Liver (tissue), 9 donors: ENCODE measurements around the gene CCN5. TPM values are rescaled to one million over a fixed set of nuclear protein-coding genes. Genes with fewer than 3 reads are reported as not detected.

Source experiments
- DNase-seq: peaks from one replicate; pipeline ENCODE4 v3.0.0-alpha.2; 2017; ENCODE audit warnings: low spot score
- H3K27ac ChIP-seq, 2 donors: one replicate each; pipeline ENCODE4 v1.7.0; 2013; ENCODE audit warnings: inconsistent platforms in 2 of 2, low read length in 2 of 2, control low read depth in 1 of 2, low read depth in 1 of 2, mild to moderate bottlenecking in 1 of 2
- H3K27me3 ChIP-seq, 4 donors: one replicate each; pipeline versions ENCODE4 v1.6.1 to v1.7.0; 2013; ENCODE audit warnings: low read length in 3 of 4, inconsistent platforms in 1 of 4, mild to moderate bottlenecking in 1 of 4, moderate library complexity in 1 of 4; ENCODE audit not compliant: control insufficient read depth in 4 of 4, insufficient read depth in 4 of 4
- H3K36me3 ChIP-seq, 4 donors: one replicate each; pipeline versions ENCODE4 v1.6.1 to v1.7.0; 2013; ENCODE audit warnings: low read length in 3 of 4, mild to moderate bottlenecking in 3 of 4, low read depth in 1 of 4, moderate library complexity in 1 of 4; ENCODE audit not compliant: control insufficient read depth in 4 of 4, insufficient read depth in 3 of 4
- H3K4me1 ChIP-seq, 4 donors: one replicate each; pipeline versions ENCODE4 v1.6.1 to v1.7.0; 2013; ENCODE audit warnings: low read length in 3 of 4, mild to moderate bottlenecking in 3 of 4, moderate library complexity in 1 of 4; ENCODE audit not compliant: control insufficient read depth in 4 of 4, insufficient read depth in 4 of 4
- H3K4me3 ChIP-seq, 3 donors: one replicate each; pipeline versions ENCODE4 v1.6.1 to v1.7.0; 2013; ENCODE audit warnings: low read length in 3 of 3, control low read depth in 1 of 3, low read depth in 1 of 3, mild to moderate bottlenecking in 1 of 3
- H3K9ac ChIP-seq, 2 donors: one replicate each; pipeline ENCODE4 v1.7.0; 2013; ENCODE audit warnings: low read length in 2 of 2, mild to moderate bottlenecking in 2 of 2, moderate library complexity in 2 of 2, control low read depth in 1 of 2, low read depth in 1 of 2
- H3K9me3 ChIP-seq, 4 donors: one replicate each; pipeline versions ENCODE4 v1.6.1 to v1.7.0; 2013; ENCODE audit warnings: low read length in 3 of 4; ENCODE audit not compliant: control insufficient read depth in 4 of 4
- ATF3 ChIP-seq: IDR thresholded peaks from 2 replicates; pipeline ENCODE4 v1.6.1; 2016; ENCODE audit warnings: antibody characterized with exemption
- CTCF ChIP-seq: fragments of 150-350 bp; IDR thresholded peaks from 2 replicates; pipeline ENCODE4 v1.5.1; 2017; ENCODE audit warnings: improper control_type of control experiment, low read depth, low read length; ENCODE audit not compliant: missing input control
- EGR1 ChIP-seq, 2 donors: IDR thresholded peaks; 2 replicates each; pipeline ENCODE4 v1.6.1; 2016 to 2018; ENCODE audit warnings: antibody characterized with exemption in 2 of 2, low read depth in 2 of 2
- FOXA1 ChIP-seq: IDR thresholded peaks from 2 replicates; pipeline ENCODE4 v1.6.1; 2016; ENCODE audit warnings: antibody characterized with exemption
- FOXA2 ChIP-seq: IDR thresholded peaks from 2 replicates; pipeline ENCODE4 v1.6.1; 2016; ENCODE audit warnings: antibody characterized with exemption
- GABPA ChIP-seq, 2 donors: IDR thresholded peaks in 1 of 2; conservative IDR thresholded peaks in 1 of 2; 2 replicates each; pipeline ENCODE4 v1.6.1; 2016; ENCODE audit warnings: antibody characterized with exemption in 2 of 2, mild to moderate bottlenecking in 1 of 2, moderate library complexity in 1 of 2
- HNF4A ChIP-seq, 2 donors: conservative IDR thresholded peaks; 2 replicates each; pipeline ENCODE4 v1.6.1; 2016; ENCODE audit warnings: antibody characterized with exemption in 2 of 2, mild to moderate bottlenecking in 2 of 2
- HNF4G ChIP-seq: IDR thresholded peaks from 2 replicates; pipeline ENCODE4 v1.6.1; 2016; ENCODE audit warnings: antibody characterized with exemption
- JUND ChIP-seq, 2 donors: IDR thresholded peaks; 2 replicates each; pipeline ENCODE4 v1.6.1; 2016; ENCODE audit warnings: antibody characterized with exemption in 2 of 2
- MAX ChIP-seq: IDR thresholded peaks from 2 replicates; pipeline ENCODE4 v1.6.1; 2016; ENCODE audit warnings: antibody characterized with exemption
- NR2F2 ChIP-seq: IDR thresholded peaks from 2 replicates; pipeline ENCODE4 v1.6.1; 2016; ENCODE audit warnings: antibody characterized with exemption
- RAD21 ChIP-seq, 2 donors: IDR thresholded peaks; 2 replicates each; pipeline ENCODE4 v1.6.1; 2016; ENCODE audit warnings: antibody characterized with exemption in 2 of 2, mild to moderate bottlenecking in 2 of 2
- REST ChIP-seq: IDR thresholded peaks from 2 replicates; pipeline ENCODE4 v1.6.1; 2016; ENCODE audit warnings: antibody characterized with exemption, mild to moderate bottlenecking
- RXRA ChIP-seq, 2 donors: IDR thresholded peaks; 2 replicates each; pipeline ENCODE4 v1.6.1; 2017 to 2018; ENCODE audit warnings: antibody characterized with exemption in 2 of 2, mild to moderate bottlenecking in 1 of 2
- SP1 ChIP-seq: IDR thresholded peaks from 2 replicates; pipeline ENCODE4 v1.6.1; 2018; ENCODE audit warnings: antibody characterized with exemption, mild to moderate bottlenecking
- TAF1 ChIP-seq: conservative IDR thresholded peaks from 2 replicates; pipeline ENCODE4 v1.6.1; 2016; ENCODE audit warnings: antibody characterized with exemption, mild to moderate bottlenecking
- YY1 ChIP-seq: IDR thresholded peaks from 2 replicates; pipeline ENCODE4 v1.6.1; 2016; ENCODE audit warnings: antibody characterized with exemption, mild to moderate bottlenecking
- ZBTB33 ChIP-seq: IDR thresholded peaks from 2 replicates; pipeline ENCODE4 v1.6.1; 2016; ENCODE audit warnings: antibody characterized with exemption
- WGBS: extraction: QIAGEN DNeasy Blood & Tissue Kit; methylation state at CpG from one replicate; pipeline ENCODE4 v1.1.7; 2013; 5-methylcytosine and 5-hydroxymethylcytosine counted together
- polyA plus RNA-seq, 2 donors: library from polyadenylated mRNA; stranded (reverse) in 1 of 2; unstranded in 1 of 2; fragments of 200-250 nt in 1 of 2; fragments of >200 nt in 1 of 2; fragmentation: Nextera tagmentation in 1 of 2; extraction: Ambion mirVana in 1 of 2; gene quantifications; one replicate each; pipeline versions ENCODE4 v1.2.1 to v1.2.3, GENCODE V29; 2013 to 2015
- total RNA-seq, 2 donors: library from RNA; depleted of rRNA; stranded (reverse); fragments of >200 nt; gene quantifications; one replicate each; pipeline ENCODE4 v1.2.3, GENCODE V29; 2014
- donor health status: healthy.
- donor health status: healthy.
- donor health status: healthy.
- donor health status: healthy.
- donor health status: healthy.

Gene CCN5
- total and polyA plus RNA-seq, 4 donors: 1.2 to 3.6 (median 1.9) TPM; not detected in 1

- Histone ChIP-seq H3K9ac (no peak overlapping the region), H3K27ac (no peak overlapping the region), H3K27me3 (peaks cover 0 to 2% (median under 1%) of the 10 kb centered on the region in 4 donors), H3K4me1 (no peaks in the 10 kb centered on the region), H3K4me3 (no peak overlapping the region), H3K9me3 (no peaks in the 10 kb centered on the region), H3K36me3 (no peaks in the 10 kb centered on the region)
- TF ChIP-seq TAF1 (no peak), RAD21 (IDR thresholded peaks at IDR 0.05) (no peak), HNF4A (conservative IDR thresholded peaks at IDR 0.05) (no peak), CTCF (no peak), EGR1 (IDR thresholded peaks at IDR 0.05; ENCODE audit: low read depth in 2 of 2) (no peak), FOXA2 (no peak), YY1 (no peak), JUND (IDR thresholded peaks at IDR 0.05) (no peak), NR2F2 (no peak), ATF3 (no peak), SP1 (no peak), ZBTB33 (no peak), HNF4G (no peak), GABPA (IDR thresholded peaks at IDR 0.05 in 1 of 2, conservative IDR thresholded peaks at IDR 0.05 in 1 of 2) (no peak)
- WGBS: 37% methylated on average over 5 of the region's 5 CpGs
- DNase-seq: no peak
Observed at GRCh38 chr20:44768854-44769480, 53.8 kb downstream of the CCN5 start.

- no peak overlapping the region for H3K4me3 ChIP-seq
- TF ChIP-seq GABPA (IDR thresholded peaks at IDR 0.05 in 1 of 2, conservative IDR thresholded peaks at IDR 0.05 in 1 of 2) (no peak), NR2F2 (no peak), HNF4A (conservative IDR thresholded peaks at IDR 0.05) (no peak), RXRA (IDR thresholded peaks at IDR 0.05) (no peak), MAX (no peak), JUND (IDR thresholded peaks at IDR 0.05) (no peak), FOXA2 (no peak), EGR1 (IDR thresholded peaks at IDR 0.05; ENCODE audit: low read depth in 2 of 2) (no peak), HNF4G (no peak), FOXA1 (no peak), ZBTB33 (no peak), CTCF (no peak), SP1 (no peak), REST (no peak)
- no peak overlapping the region for H3K27ac ChIP-seq
- H3K27me3 ChIP-seq: peaks cover 0 to 2% (median under 1%) of the 10 kb centered on the region in 4 donors
- no peaks in the 10 kb centered on the region for H3K36me3 ChIP-seq
- no peak for DNase-seq
- no peak overlapping the region for H3K9ac ChIP-seq
- 56% methylated on average over 5 of the region's 5 CpGs for WGBS
- H3K4me1 ChIP-seq: no peaks in the 10 kb centered on the region
- no peaks in the 10 kb centered on the region for H3K9me3 ChIP-seq
Observed at GRCh38 chr20:44769481-44769863, 54.3 kb downstream of the CCN5 start.
